Neuronal stem cell (in vitro differentiated cells): ENCODE results near the gene ORAI3.

Experiments
- DNase-seq: peaks from one replicate; pipeline ENCODE4 v3.0.0-alpha.2; 2013; ENCODE audit warnings: low spot score
- H2AFZ ChIP-seq: one replicate; pipeline ENCODE4 v1.6.1; 2013; ENCODE audit warnings: mild to moderate bottlenecking, low read length, inconsistent platforms
- H2AK5ac ChIP-seq: 2 replicates; pipeline ENCODE4 v1.6.1; 2013; ENCODE audit warnings: low read depth, mild to moderate bottlenecking, inconsistent platforms, low read length, moderate library complexity, mixed read lengths
- H2BK120ac ChIP-seq: 2 replicates; pipeline ENCODE4 v1.6.1; 2013; ENCODE audit warnings: low read depth, mild to moderate bottlenecking, inconsistent platforms, low read length, moderate library complexity, mixed read lengths
- H2BK12ac ChIP-seq: one replicate; pipeline ENCODE4 v1.6.1; 2013; ENCODE audit warnings: low read length, inconsistent platforms
- H2BK15ac ChIP-seq: 2 replicates; pipeline ENCODE4 v1.6.1; 2013; ENCODE audit warnings: mild to moderate bottlenecking, low read length, inconsistent platforms, mixed read lengths
- H2BK5ac ChIP-seq: one replicate; pipeline ENCODE4 v1.6.1; 2013; ENCODE audit warnings: inconsistent platforms, mild to moderate bottlenecking, low read length, moderate library complexity
- H3K14ac ChIP-seq: one replicate; pipeline ENCODE4 v1.6.1; 2013; ENCODE audit warnings: low read length, inconsistent platforms
- H3K18ac ChIP-seq: 2 replicates; pipeline ENCODE4 v1.6.1; 2013; ENCODE audit warnings: low read length, inconsistent platforms
- H3K23ac ChIP-seq: 2 replicates; pipeline ENCODE4 v1.6.1; 2013; ENCODE audit warnings: low read depth, mild to moderate bottlenecking, mixed read lengths, low read length, inconsistent platforms; ENCODE audit not compliant: poor library complexity
- H3K27ac ChIP-seq: replicated peaks from 3 replicates; pipeline ENCODE4 v1.5.1; 2013; ENCODE audit warnings: low read length, inconsistent platforms
- H3K27me3 ChIP-seq, 3 experiments: 2 replicates each; pipeline ENCODE4 v1.6.1; 2013; ENCODE audit warnings: low read length in 3 of 3, mild to moderate bottlenecking in 2 of 3, inconsistent platforms in 1 of 3, low read depth in 1 of 3, mixed read lengths in 1 of 3, moderate library complexity in 1 of 3; ENCODE audit not compliant: control insufficient read depth in 3 of 3, insufficient read depth in 3 of 3
- H3K36me3 ChIP-seq, 2 donors: replicated peaks in 1 of 2; 2 replicates each; pipeline ENCODE4 v1.6.1; 2013; ENCODE audit warnings: low read length in 2 of 2; ENCODE audit not compliant: control insufficient read depth in 2 of 2, insufficient read depth in 2 of 2
- H3K4ac ChIP-seq: 2 replicates; pipeline ENCODE4 v1.6.1; 2013; ENCODE audit warnings: inconsistent platforms, mild to moderate bottlenecking, low read length, moderate library complexity
- H3K4me1 ChIP-seq, 2 donors: 1 replicate in 1 of 2; 2 replicates in 1 of 2; pipeline ENCODE4 v1.6.1; 2013; ENCODE audit warnings: low read length in 2 of 2, low read depth in 1 of 2; ENCODE audit not compliant: control insufficient read depth in 2 of 2, insufficient read depth in 1 of 2
- H3K4me2 ChIP-seq: one replicate; pipeline ENCODE4 v1.6.1; 2013; ENCODE audit warnings: mild to moderate bottlenecking, low read length, inconsistent platforms; ENCODE audit not compliant: insufficient read depth, poor library complexity, severe bottlenecking
- H3K4me3 ChIP-seq, 2 donors: 2 replicates each; pipeline ENCODE4 v1.5.1; 2013; ENCODE audit warnings: low read length in 2 of 2, mild to moderate bottlenecking in 2 of 2, inconsistent platforms in 1 of 2, moderate library complexity in 1 of 2
- H3K79me1 ChIP-seq: one replicate; pipeline ENCODE4 v1.6.1; 2013; ENCODE audit warnings: low read depth, mild to moderate bottlenecking, inconsistent platforms, low read length, moderate library complexity
- H3K9ac ChIP-seq: one replicate; pipeline ENCODE4 v1.6.1; 2013; ENCODE audit warnings: mild to moderate bottlenecking, low read depth, low read length, inconsistent platforms; ENCODE audit not compliant: poor library complexity
- H3K9me3 ChIP-seq, 2 donors: replicated peaks in 1 of 2; 2 replicates each; pipeline versions ENCODE3 to v1.6.1; 2013; ENCODE audit warnings: low read length in 2 of 2, mild to moderate bottlenecking in 2 of 2, inconsistent platforms in 1 of 2, low read depth in 1 of 2, mixed read lengths in 1 of 2, moderate library complexity in 1 of 2; ENCODE audit not compliant: control insufficient read depth in 2 of 2, insufficient read depth in 1 of 2
- H4K8ac ChIP-seq: one replicate; pipeline ENCODE4 v1.6.1; 2013; ENCODE audit warnings: low read depth, mild to moderate bottlenecking, inconsistent platforms, low read length, moderate library complexity
- H4K91ac ChIP-seq: one replicate; pipeline ENCODE4 v1.6.1; 2013; ENCODE audit warnings: low read length, low read depth, mild to moderate bottlenecking, inconsistent platforms; ENCODE audit not compliant: poor library complexity
- WGBS, 2 donors: extraction: QIAGEN DNeasy Blood & Tissue Kit; methylation state at CpG; one replicate each; pipeline ENCODE4 v1.1.7; 2013; ENCODE audit warnings: missing lambda C conversion rate in 2 of 2, mixed read lengths in 1 of 2; ENCODE audit not compliant: insufficient read length in 2 of 2, insufficient replicate concordance in 1 of 2; ENCODE audit errors: extremely low coverage in 2 of 2; 5-methylcytosine and 5-hydroxymethylcytosine counted together

The ORAI3 gene

DNA sequence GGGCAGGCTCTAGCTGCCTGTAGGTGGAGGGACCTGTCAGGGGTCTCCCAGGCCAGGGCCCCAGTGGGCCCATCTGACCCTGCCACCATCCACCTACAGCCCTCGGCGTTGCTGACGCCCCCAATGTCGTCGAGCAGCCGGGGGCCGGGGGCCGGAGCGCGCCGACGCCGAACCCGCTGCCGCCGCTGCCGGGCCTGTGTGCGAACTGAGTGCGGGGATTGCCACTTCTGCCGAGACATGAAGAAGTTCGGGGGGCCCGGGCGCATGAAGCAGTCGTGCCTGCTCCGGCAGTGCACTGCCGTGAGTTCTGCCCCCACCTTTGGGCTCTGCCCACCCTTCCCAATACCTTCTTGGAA lies 23.3 kb upstream of the ORAI3 start:
- Histone ChIP-seq H2AFZ (no peak overlapping the region), H2AK5ac (no peak overlapping the region), H3K9ac (peak overlapping the region; percentile 55), H3K4me3 (peak overlapping the region in 1 of 2 donors; percentile 76), H3K4ac (no peak overlapping the region), H4K8ac (no peak overlapping the region), H2BK5ac (peak overlapping the region; percentile 40), H2BK120ac (no peak overlapping the region), H3K14ac (no peak overlapping the region), H2BK12ac (no peak overlapping the region), H2BK15ac (peak overlapping the region; percentile 38), H3K27ac (no peak overlapping the region), H3K27me3 (no peaks in the 10 kb centered on the region), H3K18ac (no peak overlapping the region), H4K91ac (no peak overlapping the region), H3K4me1 (peaks cover 7 to 8% of the 10 kb centered on the region in 2 donors), H3K23ac (no peak overlapping the region), H3K79me1 (peaks cover 12% of the 10 kb centered on the region), H3K4me2 (no peak overlapping the region), H3K36me3 (peaks cover 31 to 46% of the 10 kb centered on the region in 2 donors), H3K9me3 (no peaks in the 10 kb centered on the region)
- no peak for DNase-seq
- WGBS, 2 donors = no CpG with 5 or more reads among the region's 26 CpGs

DNA sequence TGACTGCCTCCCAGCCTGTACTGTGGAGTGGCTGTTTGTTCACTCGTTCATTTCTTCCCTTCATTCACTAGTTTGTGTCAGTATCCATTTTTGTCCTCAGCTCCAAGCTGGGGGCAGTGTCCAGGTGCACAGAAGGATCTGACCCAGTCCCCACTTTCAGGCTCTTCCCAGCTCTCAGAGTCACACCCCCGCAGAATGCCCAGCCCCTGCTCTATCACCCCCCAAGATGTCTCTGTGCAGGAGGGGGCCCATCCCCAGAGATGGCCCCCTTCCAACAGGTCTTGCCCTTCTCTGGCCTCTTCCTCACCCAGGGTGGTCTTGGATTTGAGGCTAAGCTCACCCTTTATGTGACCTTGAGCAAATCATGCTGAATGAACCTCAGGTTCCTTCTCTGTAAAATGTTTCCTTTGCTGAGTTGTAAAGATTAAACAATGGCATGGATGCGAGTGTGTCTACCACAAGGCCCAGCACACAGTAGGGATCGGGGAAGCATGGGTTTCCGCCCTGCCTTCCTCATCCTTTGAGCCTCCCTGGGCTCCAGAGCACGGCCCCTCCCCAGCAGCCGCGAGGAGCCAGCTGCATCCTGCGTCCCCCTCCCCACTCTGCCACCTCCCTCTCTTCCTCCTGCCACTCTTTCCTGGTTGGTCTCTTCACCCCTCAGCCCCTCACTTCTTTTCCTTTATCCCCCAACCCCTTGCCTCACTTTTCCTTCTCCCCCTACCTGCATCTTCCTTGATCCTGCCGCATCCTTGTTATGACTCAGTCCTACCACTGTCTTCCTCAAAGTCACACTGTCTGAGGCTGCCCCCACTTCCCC lies 22.7 kb upstream of the ORAI3 start:
- no peak overlapping the region for H3K23ac ChIP-seq
- no CpG with 5 or more reads among the region's 10 CpGs for WGBS, 2 donors

DNA sequence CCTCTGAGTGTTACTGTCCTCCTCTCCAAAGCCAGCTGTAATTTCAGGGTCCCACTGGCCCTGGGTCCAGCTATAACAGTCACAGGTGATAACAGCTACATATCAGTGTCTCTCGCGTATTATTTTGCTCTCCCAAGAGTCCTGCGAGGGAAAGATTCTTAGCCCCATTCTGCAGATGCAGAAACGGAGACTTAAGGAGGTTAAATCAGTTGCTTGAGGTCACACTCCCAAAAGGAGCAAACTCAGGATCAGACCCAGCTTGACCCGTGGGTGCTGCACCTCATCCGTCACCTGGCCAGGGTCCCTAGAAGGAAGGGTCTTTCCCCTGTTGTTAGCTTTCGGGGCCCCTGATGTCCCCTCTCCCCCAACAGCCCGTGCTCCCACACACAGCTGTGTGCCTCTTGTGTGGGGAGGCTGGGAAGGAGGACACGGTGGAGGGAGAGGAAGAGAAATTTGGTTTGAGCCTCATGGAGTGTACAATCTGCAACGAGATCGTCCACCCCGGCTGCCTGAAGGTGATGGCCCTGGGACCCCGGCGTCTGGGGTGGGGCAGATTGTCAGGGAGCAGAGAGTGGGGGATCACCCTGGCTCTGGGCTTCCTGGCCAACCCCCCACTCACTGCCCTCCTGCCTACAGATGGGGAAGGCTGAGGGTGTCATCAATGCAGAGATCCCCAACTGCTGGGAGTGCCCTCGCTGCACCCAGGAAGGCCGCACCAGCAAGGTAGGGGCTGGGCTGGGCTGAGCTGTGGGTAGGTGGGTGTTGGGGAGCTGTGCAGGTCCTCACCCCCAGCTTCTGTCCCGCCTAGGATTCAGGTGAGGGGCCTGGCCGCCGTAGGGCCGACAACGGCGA lies 21.7 kb upstream of the ORAI3 start:
- H3K4me1 ChIP-seq = peaks cover 5 to 6% of the 10 kb centered on the region in 2 donors
- H3K4me2 ChIP-seq = no peak overlapping the region
- no peak overlapping the region for H3K23ac ChIP-seq
- peaks cover 42 to 62% of the 10 kb centered on the region in 2 donors for H3K36me3 ChIP-seq
- peak overlapping the region; percentile 22 for H2AK5ac ChIP-seq
- H3K9me3 ChIP-seq = no peaks in the 10 kb centered on the region
- H2BK120ac ChIP-seq = no peak overlapping the region
- H4K91ac ChIP-seq = no peak overlapping the region
- peak overlapping the region; percentile 42 for H3K18ac ChIP-seq
- WGBS, 2 donors = no CpG with 5 or more reads among the region's 22 CpGs
- peaks cover 12% of the 10 kb centered on the region for H3K79me1 ChIP-seq
- H2AFZ ChIP-seq = no peak overlapping the region
- H3K27ac ChIP-seq = no peak overlapping the region
- H2BK15ac ChIP-seq = no peak overlapping the region
- H3K9ac ChIP-seq = no peak overlapping the region
- no peak for DNase-seq
- no peaks in the 10 kb centered on the region for H3K27me3 ChIP-seq
- H3K4ac ChIP-seq = no peak overlapping the region
- no peak overlapping the region for H3K4me3 ChIP-seq
- no peak overlapping the region for H2BK5ac ChIP-seq
- H3K14ac ChIP-seq = no peak overlapping the region
- H4K8ac ChIP-seq = no peak overlapping the region
- H2BK12ac ChIP-seq = no peak overlapping the region

More for the DNA sequence above, 22.7 kb upstream of the ORAI3 start:
- Histone ChIP-seq H3K4me1 (peaks cover 7 to 8% of the 10 kb centered on the region in 2 donors), H2BK120ac (no peak overlapping the region), H3K4ac (no peak overlapping the region), H4K8ac (no peak overlapping the region), H3K4me3 (no peak overlapping the region), H3K36me3 (peaks cover 37 to 52% of the 10 kb centered on the region in 2 donors), H2AFZ (no peak overlapping the region), H2AK5ac (no peak overlapping the region), H3K9me3 (no peaks in the 10 kb centered on the region), H3K79me1 (peaks cover 12% of the 10 kb centered on the region), H3K14ac (no peak overlapping the region), H3K27me3 (no peaks in the 10 kb centered on the region), H3K9ac (no peak overlapping the region), H3K4me2 (no peak overlapping the region), H3K27ac (no peak overlapping the region), H2BK5ac (peak overlapping the region; percentile 40), H3K18ac (no peak overlapping the region), H2BK12ac (no peak overlapping the region), H2BK15ac (no peak overlapping the region), H4K91ac (no peak overlapping the region)
- no peak for DNase-seq
